Neuronal stem cell (in vitro differentiated cells): ENCODE data around the gene SYT3.
A peak's percentile ranks its signal among the peaks of the same experiment; 100 is the strongest.
"Not testable (repeated sequence)": the region's sequence is repeated elsewhere in the genome, so short reads cannot be mapped to it uniquely, and the experiment has no call there.

Experiments used
- DNase-seq: peaks from one replicate; pipeline ENCODE4 v3.0.0-alpha.2; 2013; ENCODE audit warnings: low spot score
- H2AFZ ChIP-seq: one replicate; pipeline ENCODE4 v1.6.1; 2013; ENCODE audit warnings: mild to moderate bottlenecking, low read length, inconsistent platforms
- H2AK5ac ChIP-seq: 2 replicates; pipeline ENCODE4 v1.6.1; 2013; ENCODE audit warnings: low read depth, mild to moderate bottlenecking, inconsistent platforms, low read length, moderate library complexity, mixed read lengths
- H2BK120ac ChIP-seq: 2 replicates; pipeline ENCODE4 v1.6.1; 2013; ENCODE audit warnings: low read depth, mild to moderate bottlenecking, inconsistent platforms, low read length, moderate library complexity, mixed read lengths
- H2BK12ac ChIP-seq: one replicate; pipeline ENCODE4 v1.6.1; 2013; ENCODE audit warnings: low read length, inconsistent platforms
- H2BK15ac ChIP-seq: 2 replicates; pipeline ENCODE4 v1.6.1; 2013; ENCODE audit warnings: mild to moderate bottlenecking, low read length, inconsistent platforms, mixed read lengths
- H2BK5ac ChIP-seq: one replicate; pipeline ENCODE4 v1.6.1; 2013; ENCODE audit warnings: inconsistent platforms, mild to moderate bottlenecking, low read length, moderate library complexity
- H3K14ac ChIP-seq: one replicate; pipeline ENCODE4 v1.6.1; 2013; ENCODE audit warnings: low read length, inconsistent platforms
- H3K18ac ChIP-seq: 2 replicates; pipeline ENCODE4 v1.6.1; 2013; ENCODE audit warnings: low read length, inconsistent platforms
- H3K23ac ChIP-seq: 2 replicates; pipeline ENCODE4 v1.6.1; 2013; ENCODE audit warnings: low read depth, mild to moderate bottlenecking, mixed read lengths, low read length, inconsistent platforms; ENCODE audit not compliant: poor library complexity
- H3K27ac ChIP-seq: replicated peaks from 3 replicates; pipeline ENCODE4 v1.5.1; 2013; ENCODE audit warnings: low read length, inconsistent platforms
- H3K27me3 ChIP-seq, 3 experiments: 2 replicates each; pipeline ENCODE4 v1.6.1; 2013; ENCODE audit warnings: low read length in 3 of 3, mild to moderate bottlenecking in 2 of 3, inconsistent platforms in 1 of 3, low read depth in 1 of 3, mixed read lengths in 1 of 3, moderate library complexity in 1 of 3; ENCODE audit not compliant: control insufficient read depth in 3 of 3, insufficient read depth in 3 of 3
- H3K36me3 ChIP-seq, 2 donors: replicated peaks in 1 of 2; 2 replicates each; pipeline ENCODE4 v1.6.1; 2013; ENCODE audit warnings: low read length in 2 of 2; ENCODE audit not compliant: control insufficient read depth in 2 of 2, insufficient read depth in 2 of 2
- H3K4ac ChIP-seq: 2 replicates; pipeline ENCODE4 v1.6.1; 2013; ENCODE audit warnings: inconsistent platforms, mild to moderate bottlenecking, low read length, moderate library complexity
- H3K4me1 ChIP-seq, 2 donors: 1 replicate in 1 of 2; 2 replicates in 1 of 2; pipeline ENCODE4 v1.6.1; 2013; ENCODE audit warnings: low read length in 2 of 2, low read depth in 1 of 2; ENCODE audit not compliant: control insufficient read depth in 2 of 2, insufficient read depth in 1 of 2
- H3K4me2 ChIP-seq: one replicate; pipeline ENCODE4 v1.6.1; 2013; ENCODE audit warnings: mild to moderate bottlenecking, low read length, inconsistent platforms; ENCODE audit not compliant: insufficient read depth, poor library complexity, severe bottlenecking
- H3K4me3 ChIP-seq, 2 donors: 2 replicates each; pipeline ENCODE4 v1.5.1; 2013; ENCODE audit warnings: low read length in 2 of 2, mild to moderate bottlenecking in 2 of 2, inconsistent platforms in 1 of 2, moderate library complexity in 1 of 2
- H3K79me1 ChIP-seq: one replicate; pipeline ENCODE4 v1.6.1; 2013; ENCODE audit warnings: low read depth, mild to moderate bottlenecking, inconsistent platforms, low read length, moderate library complexity
- H3K9ac ChIP-seq: one replicate; pipeline ENCODE4 v1.6.1; 2013; ENCODE audit warnings: mild to moderate bottlenecking, low read depth, low read length, inconsistent platforms; ENCODE audit not compliant: poor library complexity
- H3K9me3 ChIP-seq, 2 donors: replicated peaks in 1 of 2; 2 replicates each; pipeline versions ENCODE3 to v1.6.1; 2013; ENCODE audit warnings: low read length in 2 of 2, mild to moderate bottlenecking in 2 of 2, inconsistent platforms in 1 of 2, low read depth in 1 of 2, mixed read lengths in 1 of 2, moderate library complexity in 1 of 2; ENCODE audit not compliant: control insufficient read depth in 2 of 2, insufficient read depth in 1 of 2
- H4K8ac ChIP-seq: one replicate; pipeline ENCODE4 v1.6.1; 2013; ENCODE audit warnings: low read depth, mild to moderate bottlenecking, inconsistent platforms, low read length, moderate library complexity
- H4K91ac ChIP-seq: one replicate; pipeline ENCODE4 v1.6.1; 2013; ENCODE audit warnings: low read length, low read depth, mild to moderate bottlenecking, inconsistent platforms; ENCODE audit not compliant: poor library complexity
- WGBS, 2 donors: extraction: QIAGEN DNeasy Blood & Tissue Kit; methylation state at CpG; one replicate each; pipeline ENCODE4 v1.1.7; 2013; ENCODE audit warnings: missing lambda C conversion rate in 2 of 2, mixed read lengths in 1 of 2; ENCODE audit not compliant: insufficient read length in 2 of 2, insufficient replicate concordance in 1 of 2; ENCODE audit errors: extremely low coverage in 2 of 2; 5-methylcytosine and 5-hydroxymethylcytosine counted together

SYT3 gene

DNA sequence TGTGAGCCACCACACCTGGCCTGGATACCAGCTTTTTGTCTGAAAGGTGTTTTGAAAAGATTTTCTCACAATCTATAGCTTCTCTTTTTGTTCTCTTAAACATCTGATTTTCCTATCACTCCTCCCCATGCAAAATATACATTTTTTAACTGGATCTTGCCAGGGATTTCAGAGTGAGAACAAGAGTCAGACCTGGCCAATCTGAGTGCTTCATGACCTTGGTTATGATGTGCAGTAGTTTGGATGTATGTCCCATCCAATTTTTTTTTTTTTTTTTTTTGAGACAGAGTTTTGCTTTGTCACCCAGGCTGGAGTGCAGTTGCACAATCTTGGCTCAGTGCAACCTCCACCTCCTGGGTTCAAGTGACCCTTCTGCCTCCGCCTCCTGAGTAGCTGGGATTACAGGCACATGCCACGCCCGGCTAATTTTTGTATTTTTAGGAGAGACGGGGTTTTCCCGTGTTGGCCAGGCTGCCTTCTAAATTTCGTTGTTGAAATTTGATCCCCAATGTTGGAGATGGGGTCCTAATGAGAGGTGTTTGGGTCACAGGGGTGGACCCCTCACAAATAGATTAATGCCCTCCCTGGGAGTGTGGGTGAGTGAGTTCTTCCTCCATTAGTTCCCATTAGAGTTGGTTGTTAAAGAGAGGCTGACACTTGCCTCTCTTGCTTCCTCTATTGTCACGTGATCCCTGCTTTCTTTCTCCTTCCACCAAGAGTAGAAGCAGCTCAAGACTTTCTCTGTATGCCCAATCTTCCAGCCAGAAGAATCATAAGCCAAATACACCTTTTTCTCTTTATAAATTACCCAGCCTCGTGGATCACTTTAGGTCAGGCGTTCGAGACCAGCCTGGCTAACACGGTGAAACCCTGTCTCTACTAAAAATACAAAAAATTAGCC lies 26.9 kb downstream of the SYT3 start:
- H3K79me1 ChIP-seq, H3K27me3 ChIP-seq, H2BK5ac ChIP-seq, H3K4ac ChIP-seq, H4K91ac ChIP-seq, H3K4me1 ChIP-seq, H2BK12ac ChIP-seq, H4K8ac ChIP-seq, H2BK120ac ChIP-seq, H3K9me3 ChIP-seq, H2AFZ ChIP-seq, H3K23ac ChIP-seq, H2AK5ac ChIP-seq, H3K4me3 ChIP-seq, H3K27ac ChIP-seq, H3K14ac ChIP-seq, H3K9ac ChIP-seq, H3K36me3 ChIP-seq, H3K4me2 ChIP-seq, H2BK15ac ChIP-seq, DNase-seq, H3K18ac ChIP-seq: not testable (repeated sequence)
- WGBS, 2 donors, result no CpG with 5 or more reads among the region's 11 CpGs

GRCh38 chr19:50607874-50608785 lies 31.6 kb downstream of the SYT3 start:
- Histone ChIP-seq H4K8ac (no peak overlapping the region), H2BK5ac (no peak overlapping the region), H3K27ac (no peak overlapping the region), H3K4me3 (no peak overlapping the region), H4K91ac (no peak overlapping the region), H3K4me1 (peaks cover 0 to 2% of the 10 kb centered on the region in 2 donors), H2AK5ac (no peak overlapping the region), H3K18ac (peak overlapping the region; percentile 42), H3K23ac (no peak overlapping the region), H3K27me3 (peaks cover 0 to 12% (median 10%) of the 10 kb centered on the region in 3 experiments), H3K79me1 (no peaks in the 10 kb centered on the region), H3K4ac (no peak overlapping the region), H2AFZ (peak overlapping the region; percentile 73), H2BK120ac (no peak overlapping the region), H3K36me3 (no peaks in the 10 kb centered on the region), H3K4me2 (peak overlapping the region; percentile 20), H3K14ac (no peak overlapping the region), H3K9ac (no peak overlapping the region), H2BK12ac (no peak overlapping the region), H2BK15ac (peak overlapping the region; percentile 20), H3K9me3 (peaks cover 4 to 5% of the 10 kb centered on the region in 2 donors)
- DNase-seq, result peak; percentile 94
- no CpG with 5 or more reads among the region's 56 CpGs for WGBS, 2 donors

DNA sequence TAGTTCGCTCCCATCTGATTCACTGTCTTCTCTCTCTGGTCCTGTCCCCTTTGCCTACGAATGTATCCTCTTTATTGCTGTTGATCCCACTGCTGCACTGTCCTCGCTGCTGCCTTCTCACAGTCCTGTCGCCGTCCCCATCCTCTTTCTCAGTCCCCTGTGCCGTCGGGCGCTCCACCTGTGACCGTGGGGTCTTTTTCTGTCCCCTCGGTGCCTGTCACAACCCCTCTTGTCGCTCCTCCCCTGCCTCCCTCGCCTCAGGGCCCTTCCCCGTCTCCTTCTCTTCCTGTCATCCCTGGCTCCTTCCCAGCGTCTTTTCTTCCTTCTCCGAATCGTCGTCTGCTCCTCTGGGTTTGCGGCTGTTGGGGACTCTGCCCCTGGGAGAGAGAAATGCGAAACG lies 32.3 kb downstream of the SYT3 start:
- Histone ChIP-seq H3K4me3 (no peak overlapping the region), H4K91ac (no peak overlapping the region), H2AFZ (peak overlapping the region; percentile 73), H2AK5ac (no peak overlapping the region), H3K27ac (no peak overlapping the region), H2BK12ac (no peak overlapping the region), H3K9me3 (peaks cover 4 to 5% of the 10 kb centered on the region in 2 donors), H2BK15ac (peak overlapping the region; percentile 20), H3K4me1 (peaks cover 0 to 2% of the 10 kb centered on the region in 2 donors), H3K36me3 (no peaks in the 10 kb centered on the region), H2BK120ac (no peak overlapping the region), H3K79me1 (no peaks in the 10 kb centered on the region), H4K8ac (no peak overlapping the region), H2BK5ac (no peak overlapping the region), H3K4me2 (no peak overlapping the region), H3K14ac (no peak overlapping the region), H3K18ac (no peak overlapping the region), H3K23ac (no peak overlapping the region), H3K9ac (no peak overlapping the region), H3K27me3 (peaks cover 0 to 16% (median 15%) of the 10 kb centered on the region in 3 experiments), H3K4ac (no peak overlapping the region)
- WGBS, 2 donors, result no CpG with 5 or more reads among the region's 20 CpGs
- no peak for DNase-seq
